ENCODE data around the gene ATP8A1. TPM values are rescaled to one million over a fixed set of nuclear protein-coding genes. Genes with fewer than 3 reads are reported as not detected.

Gene ATP8A1
- total RNA-seq, 1 donor from 2014 or later: 2.4 TPM

- Mint-ChIP-seq H3K4me3 (ENCODE audit: unreplicated experiment) (peak overlapping the region; percentile 84), H3K27me3 (ENCODE audit: unreplicated experiment) (peaks cover 11% of the 10 kb centered on the region), H3K4me1 (ENCODE audit: unreplicated experiment) (peaks cover 47% of the 10 kb centered on the region), H3K27ac (ENCODE audit: unreplicated experiment) (no peak overlapping the region), H3K36me3 (ENCODE audit: unreplicated experiment) (peaks cover 2% of the 10 kb centered on the region), H3K9me3 (ENCODE audit: unreplicated experiment) (no peaks in the 10 kb centered on the region)
- TF ChIP-seq CTCF (IDR thresholded peaks at IDR 0.05): no peak
- DNase-seq (ENCODE audit: extremely low spot score, unreplicated experiment): no peak
Observed at GRCh38 chr4:42396361-42396751, 260.5 kb downstream of the ATP8A1 start.

- H3K4me1 Mint-ChIP-seq (ENCODE audit: unreplicated experiment): peaks cover 50% of the 10 kb centered on the region
- no peaks in the 10 kb centered on the region for H3K36me3 Mint-ChIP-seq (ENCODE audit: unreplicated experiment)
- TF ChIP-seq CTCF (IDR thresholded peaks at IDR 0.05): no peak
- H3K27me3 Mint-ChIP-seq (ENCODE audit: unreplicated experiment): peaks cover 11% of the 10 kb centered on the region
- H3K27ac Mint-ChIP-seq (ENCODE audit: unreplicated experiment): no peak overlapping the region
- DNase-seq (ENCODE audit: extremely low spot score, unreplicated experiment): no peak
- H3K9me3 Mint-ChIP-seq (ENCODE audit: unreplicated experiment): no peaks in the 10 kb centered on the region
- H3K4me3 Mint-ChIP-seq (ENCODE audit: unreplicated experiment): no peak overlapping the region
Observed at GRCh38 chr4:42395595-42395994, 261.3 kb downstream of the ATP8A1 start.

DNA sequence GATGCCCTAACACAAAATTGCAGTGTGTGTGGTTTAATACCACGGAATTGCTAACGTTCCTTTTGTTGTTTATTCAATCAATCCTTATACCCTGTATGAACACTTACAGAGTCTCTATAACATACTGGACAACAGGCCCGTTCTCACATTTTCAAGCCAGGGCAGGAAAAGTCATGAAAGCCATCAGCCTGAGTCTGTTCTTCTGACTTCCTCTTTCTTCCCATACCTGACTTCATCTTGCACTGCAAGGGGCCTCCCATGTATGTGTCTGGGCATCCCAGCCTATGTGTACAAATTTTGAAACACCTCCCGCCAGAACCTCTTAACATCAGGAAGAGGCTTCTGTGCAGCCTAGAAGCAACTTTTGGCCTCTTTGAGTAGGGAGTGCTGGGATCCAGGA is 264.5 kb downstream of the ATP8A1 start:
- Mint-ChIP-seq H3K9me3 (ENCODE audit: unreplicated experiment) (no peaks in the 10 kb centered on the region), H3K4me1 (ENCODE audit: unreplicated experiment) (peaks cover 28% of the 10 kb centered on the region), H3K27ac (ENCODE audit: unreplicated experiment) (no peak overlapping the region), H3K36me3 (ENCODE audit: unreplicated experiment) (no peaks in the 10 kb centered on the region), H3K27me3 (ENCODE audit: unreplicated experiment) (peaks cover 11% of the 10 kb centered on the region), H3K4me3 (ENCODE audit: unreplicated experiment) (no peak overlapping the region)
- no peak for DNase-seq (ENCODE audit: extremely low spot score, unreplicated experiment)
- no peak for TF ChIP-seq CTCF (IDR thresholded peaks at IDR 0.05)

DNA sequence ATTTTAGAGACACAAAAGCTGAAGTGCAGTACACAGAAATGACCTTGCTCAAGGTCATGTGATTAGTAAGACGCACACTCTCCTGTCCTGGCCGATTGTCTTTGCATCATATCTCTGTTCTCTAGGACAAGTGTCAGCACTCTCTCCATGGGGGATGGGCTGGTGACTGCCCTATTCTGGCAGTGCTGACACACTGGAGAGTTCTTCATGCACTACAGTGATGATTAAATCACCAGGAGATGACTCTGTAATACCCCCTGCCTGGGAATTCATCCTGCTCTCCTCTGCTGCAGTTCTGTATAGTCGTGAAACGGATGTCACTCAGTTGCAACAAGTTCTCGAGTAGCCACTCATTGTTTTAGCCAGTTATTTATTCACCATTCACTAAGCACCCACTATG is 264.9 kb downstream of the ATP8A1 start:
- Mint-ChIP-seq H3K4me1 (ENCODE audit: unreplicated experiment) (peaks cover 24% of the 10 kb centered on the region), H3K27me3 (ENCODE audit: unreplicated experiment) (peaks cover 8% of the 10 kb centered on the region), H3K9me3 (ENCODE audit: unreplicated experiment) (no peaks in the 10 kb centered on the region), H3K4me3 (ENCODE audit: unreplicated experiment) (no peak overlapping the region), H3K36me3 (ENCODE audit: unreplicated experiment) (no peaks in the 10 kb centered on the region), H3K27ac (ENCODE audit: unreplicated experiment) (no peak overlapping the region)
- no peak for DNase-seq (ENCODE audit: extremely low spot score, unreplicated experiment)
- no peak for TF ChIP-seq CTCF (IDR thresholded peaks at IDR 0.05)

DNA sequence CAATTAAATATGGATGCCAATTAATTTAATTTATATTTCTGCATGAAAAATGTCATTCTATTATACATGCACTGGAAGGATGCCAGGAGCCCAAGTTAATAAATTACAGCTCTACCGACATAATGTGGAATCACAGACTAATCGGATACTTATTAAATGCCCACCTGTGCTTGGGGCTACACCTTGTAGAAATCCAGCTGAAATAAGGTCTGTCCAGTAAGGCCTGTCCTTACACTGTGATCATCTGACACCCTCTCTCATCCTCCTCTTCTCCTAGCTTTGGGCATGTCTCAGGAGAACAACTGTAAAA is 265.6 kb downstream of the ATP8A1 start:
- Mint-ChIP-seq H3K9me3 (ENCODE audit: unreplicated experiment) (no peaks in the 10 kb centered on the region), H3K36me3 (ENCODE audit: unreplicated experiment) (no peaks in the 10 kb centered on the region), H3K27ac (ENCODE audit: unreplicated experiment) (no peak overlapping the region), H3K4me1 (ENCODE audit: unreplicated experiment) (peaks cover 18% of the 10 kb centered on the region), H3K27me3 (ENCODE audit: unreplicated experiment) (peaks cover 1% of the 10 kb centered on the region), H3K4me3 (ENCODE audit: unreplicated experiment) (no peak overlapping the region)
- DNase-seq (ENCODE audit: extremely low spot score, unreplicated experiment): no peak
- TF ChIP-seq CTCF (IDR thresholded peaks at IDR 0.05): no peak

All from osteocyte (in vitro differentiated cells).